DND-41 (cell line): ENCODE measurements around the gene CTTN.

ENCODE experiments used
- ATAC-seq: fragments of 200-7000 bp; cut with Tn5 transposase; 3 replicates; pipeline ENCODE4 v1.9.1; 2021; ENCODE audit warnings: low read depth; ENCODE audit not compliant: insufficient read depth
- DNase-seq: peaks from one replicate; pipeline ENCODE4 v3.0.0-alpha.2; 2020
- H2AFZ ChIP-seq: 2 replicates; pipeline ENCODE4 v1.6.0; 2012; ENCODE audit warnings: low read depth, low read length
- H3K27ac ChIP-seq: 2 replicates; pipeline ENCODE4 v1.5.1; 2012; ENCODE audit warnings: low read length, inconsistent platforms
- H3K27me3 ChIP-seq: fragments of 200-600 bp; sonication (generic); 2 replicates; pipeline ENCODE4 v1.6.0; 2012; ENCODE audit warnings: low read length, mild to moderate bottlenecking, inconsistent platforms; ENCODE audit not compliant: insufficient read depth, poor library complexity
- H3K36me3 ChIP-seq: 2 replicates; pipeline ENCODE4 v1.5.1; 2012; ENCODE audit warnings: low read length, inconsistent platforms; ENCODE audit not compliant: insufficient read depth
- H3K4me1 ChIP-seq: 2 replicates; pipeline ENCODE4 v1.5.1; 2012; ENCODE audit warnings: mild to moderate bottlenecking, low read length; ENCODE audit not compliant: insufficient read depth
- H3K4me2 ChIP-seq: 2 replicates; pipeline ENCODE4 v1.6.0; 2012; ENCODE audit warnings: mild to moderate bottlenecking, moderate library complexity, low read length, inconsistent platforms; ENCODE audit not compliant: insufficient read depth
- H3K4me3 ChIP-seq, 2 experiments: fragments of 200-600 bp in 1 of 2; shearing (Covaris generic) in 1 of 2; 2 replicates each; pipeline ENCODE4 v1.5.1; 2012 to 2016; ENCODE audit warnings: inconsistent platforms in 2 of 2, low read length in 2 of 2, mild to moderate bottlenecking in 2 of 2, low read depth in 1 of 2, moderate library complexity in 1 of 2
- H3K79me2 ChIP-seq: 2 replicates; pipeline ENCODE4 v1.6.0; 2012; ENCODE audit warnings: low read length, inconsistent platforms; ENCODE audit not compliant: insufficient read depth
- H3K9ac ChIP-seq: 2 replicates; pipeline ENCODE4 v1.6.0; 2012; ENCODE audit warnings: low read depth, mild to moderate bottlenecking, inconsistent platforms, low read length, moderate library complexity
- H3K9me3 ChIP-seq: 2 replicates; pipeline ENCODE4 v1.5.1; 2012; ENCODE audit warnings: low read length, moderate library complexity, mild to moderate bottlenecking, inconsistent platforms; ENCODE audit not compliant: insufficient read depth, severe bottlenecking
- H4K20me1 ChIP-seq: 2 replicates; pipeline ENCODE4 v1.6.0; 2012; ENCODE audit warnings: low read length; ENCODE audit not compliant: insufficient read depth
- CTCF ChIP-seq: IDR thresholded peaks from 2 replicates; pipeline ENCODE4 v1.5.1; 2012; ENCODE audit warnings: borderline replicate concordance, low read length, moderate library complexity, mild to moderate bottlenecking; ENCODE audit not compliant: poor library complexity, severe bottlenecking; ENCODE audit errors: extremely low read depth
- EZH2 ChIP-seq: IDR thresholded peaks from 3 replicates; pipeline ENCODE4 v1.6.1; 2012; ENCODE audit warnings: borderline replicate concordance, low read depth, mild to moderate bottlenecking, moderate library complexity, low read length, inconsistent platforms; ENCODE audit not compliant: severe bottlenecking

Gene CTTN

DNA sequence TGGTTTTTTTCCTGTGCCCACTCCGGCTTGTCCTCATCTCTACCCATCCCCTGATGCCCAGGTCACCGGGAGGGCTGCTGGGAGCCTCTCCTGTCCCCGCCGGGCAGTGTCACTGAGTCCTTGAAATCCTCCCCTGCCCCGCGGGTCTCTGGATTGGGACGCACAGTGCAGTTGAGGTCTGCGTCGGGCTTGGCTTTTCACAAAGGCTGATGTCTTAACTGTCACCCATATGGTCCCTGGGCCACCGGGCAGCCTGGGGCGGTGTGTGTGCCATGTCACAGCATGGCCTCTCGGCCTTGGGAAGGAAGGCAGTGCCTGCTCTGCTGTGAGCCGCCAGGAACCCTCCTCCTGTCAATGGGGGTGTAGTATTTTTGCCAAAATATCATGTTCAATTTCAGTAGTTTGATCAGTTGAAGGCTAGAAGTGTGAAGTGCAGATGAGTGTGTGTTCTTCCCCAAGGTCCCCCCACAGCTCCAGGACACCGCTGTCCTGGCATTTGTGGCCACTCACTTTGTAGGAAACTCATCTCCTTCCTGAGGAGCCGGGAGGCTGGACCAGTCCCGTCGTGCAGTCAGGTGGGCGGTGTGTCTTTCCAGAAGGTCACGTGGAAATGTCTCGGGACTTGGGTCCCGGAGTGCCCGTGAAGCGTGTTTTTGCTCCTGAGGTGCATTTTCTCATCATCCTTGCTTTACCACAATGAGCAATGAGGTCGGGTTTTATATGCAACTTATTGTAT, 37.6 kb downstream of the CTTN start:
- Histone ChIP-seq H3K27ac (no peak overlapping the region), H3K4me2 (no peak overlapping the region), H3K79me2 (no peaks in the 10 kb centered on the region), H4K20me1 (no peaks in the 10 kb centered on the region), H3K36me3 (no peaks in the 10 kb centered on the region), H3K9ac (no peak overlapping the region), H2AFZ (no peak overlapping the region), H3K27me3 (no peaks in the 10 kb centered on the region), H3K4me3 (no peak overlapping the region), H3K4me1 (no peaks in the 10 kb centered on the region), H3K9me3 (no peaks in the 10 kb centered on the region)
- ATAC-seq = no peak
- no peak for DNase-seq
- TF ChIP-seq CTCF = no peak
- no peak for TF ChIP-seq EZH2

GRCh38 chr11:70436501-70436860, 38.2 kb downstream of the CTTN start:
- ATAC-seq (no peak), DNase-seq (no peak)
- Histone ChIP-seq H3K27me3 (no peaks in the 10 kb centered on the region), H3K4me2 (no peak overlapping the region), H3K4me1 (no peaks in the 10 kb centered on the region), H3K9me3 (no peaks in the 10 kb centered on the region), H3K79me2 (no peaks in the 10 kb centered on the region), H3K27ac (no peak overlapping the region), H3K36me3 (no peaks in the 10 kb centered on the region), H3K9ac (no peak overlapping the region), H2AFZ (no peak overlapping the region), H3K4me3 (no peak overlapping the region), H4K20me1 (no peaks in the 10 kb centered on the region)
- TF ChIP-seq EZH2 (no peak), CTCF (no peak)

DNA sequence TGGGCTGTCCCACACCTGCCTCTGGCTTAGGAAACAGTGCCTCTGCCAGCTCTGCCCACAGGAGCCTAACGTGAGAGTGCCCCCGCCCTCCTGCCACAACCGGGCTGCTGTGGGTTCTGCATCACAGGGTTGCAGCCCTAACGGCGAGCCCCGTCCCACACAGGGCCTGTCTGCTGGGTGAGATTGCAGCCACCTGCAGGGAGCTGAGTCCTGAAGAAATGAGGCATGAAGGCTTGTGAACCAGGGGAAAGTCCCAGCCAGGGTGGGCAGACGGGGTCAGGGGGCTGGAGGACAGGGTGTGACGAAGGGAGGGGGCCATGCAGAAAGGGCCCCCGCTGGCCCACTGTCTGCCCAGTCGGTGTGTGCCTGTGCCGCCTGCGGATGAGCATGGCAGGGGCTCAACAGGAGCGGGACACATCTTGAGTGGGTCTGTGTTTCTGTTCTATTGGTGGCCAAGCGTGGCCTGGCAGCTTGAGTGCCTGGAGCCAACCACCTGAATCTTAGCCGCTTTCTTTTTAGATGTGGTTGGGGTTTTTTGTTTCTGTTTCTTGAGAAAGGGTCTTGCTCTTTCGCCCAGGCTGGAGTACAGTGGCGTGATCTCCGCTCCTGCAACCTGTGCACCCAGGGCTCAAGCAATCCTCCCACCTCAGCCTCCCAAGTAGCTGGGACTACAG, 38.9 kb downstream of the CTTN start:
- Histone ChIP-seq H2AFZ (no peak overlapping the region), H3K9me3 (no peaks in the 10 kb centered on the region), H4K20me1 (no peaks in the 10 kb centered on the region), H3K27ac (no peak overlapping the region), H3K4me3 (no peak overlapping the region), H3K79me2 (no peaks in the 10 kb centered on the region), H3K27me3 (no peaks in the 10 kb centered on the region), H3K4me2 (no peak overlapping the region), H3K36me3 (no peaks in the 10 kb centered on the region), H3K4me1 (no peaks in the 10 kb centered on the region), H3K9ac (no peak overlapping the region)
- ATAC-seq (no peak), DNase-seq (no peak)
- TF ChIP-seq EZH2 (no peak), CTCF (no peak)
